SU-DHL-6 (cell line): ENCODE data around the gene SCLY.

Experiments used
- H2AFZ ChIP-seq: fragments of 200-600 bp; sonication (generic); 2 replicates; pipeline ENCODE4 v1.6.1; 2014; ENCODE audit warnings: low read depth, mild to moderate bottlenecking, moderate library complexity, mixed read lengths, antibody characterized with exemption, low read length; ENCODE audit not compliant: severe bottlenecking
- H3F3A ChIP-seq: fragments of 200-600 bp; shearing (Covaris generic); 2 replicates; pipeline ENCODE4 v1.6.0; 2016; ENCODE audit warnings: antibody characterized with exemption, mild to moderate bottlenecking; ENCODE audit not compliant: insufficient read depth
- H3K27ac ChIP-seq: fragments of 200-600 bp; sonication (generic); 2 replicates; pipeline ENCODE4 v1.5.1; 2016; ENCODE audit warnings: low read depth, mild to moderate bottlenecking, low read length, moderate library complexity, mixed read lengths
- H3K27me3 ChIP-seq: fragments of 200-600 bp; sonication (generic), shearing (Covaris generic); 2 replicates; pipeline ENCODE4 v1.6.0; 2014; ENCODE audit warnings: mild to moderate bottlenecking, low read length
- H3K36me3 ChIP-seq: fragments of 200-600 bp; sonication (generic); 2 replicates; pipeline ENCODE4 v1.6.1; 2014; ENCODE audit warnings: mild to moderate bottlenecking, low read length, mixed read lengths
- H3K4me2 ChIP-seq: fragments of 300-600, 200-600 bp; shearing (Covaris generic), sonication (generic); 2 replicates; pipeline ENCODE4 v1.6.0; 2014; ENCODE audit warnings: low read length, low read depth, mild to moderate bottlenecking; ENCODE audit not compliant: poor library complexity, severe bottlenecking
- H3K4me3 ChIP-seq: fragments of 200-600 bp; sonication (generic); 2 replicates; pipeline ENCODE4 v1.5.1; 2014; ENCODE audit warnings: antibody characterized with exemption, low read length, mild to moderate bottlenecking, mixed read lengths; ENCODE audit not compliant: insufficient read depth, poor library complexity, severe bottlenecking
- H3K79me2 ChIP-seq: fragments of 200-600 bp; sonication (generic); 2 replicates; pipeline ENCODE4 v1.6.1; 2014; ENCODE audit warnings: mild to moderate bottlenecking, low read length, moderate library complexity; ENCODE audit not compliant: insufficient read depth
- H3K9ac ChIP-seq: fragments of 200-600 bp; sonication (generic); 2 replicates; pipeline ENCODE4 v1.7.0; 2014; ENCODE audit warnings: mild to moderate bottlenecking, low read length
- H3K9me2 ChIP-seq: fragments of 200-600 bp; sonication (generic); replicated peaks from 2 replicates; pipeline ENCODE4 v1.6.1; 2014; ENCODE audit warnings: low read length; ENCODE audit not compliant: insufficient read depth
- H3K9me3 ChIP-seq: fragments of 200-600 bp; sonication (generic); 2 replicates; pipeline ENCODE4 v1.6.1; 2014; ENCODE audit warnings: low read length, mixed read lengths; ENCODE audit not compliant: insufficient read depth
- H4K20me1 ChIP-seq: fragments of 200-600 bp; sonication (generic); 2 replicates; pipeline ENCODE4 v1.6.1; 2014; ENCODE audit warnings: low read depth, mild to moderate bottlenecking, antibody characterized with exemption, low read length, moderate library complexity, mixed read lengths
- EZH2phosphoT487 ChIP-seq: fragments of 200-600 bp; sonication (generic), shearing (Covaris generic); conservative IDR thresholded peaks from 2 replicates; pipeline ENCODE4 v1.6.1; 2018; ENCODE audit warnings: mild to moderate bottlenecking, antibody characterized with exemption, low read length, moderate library complexity, mixed read lengths
- TF ChIP-seq, protein P1 (sequence below): fragments of 200-600 bp; sonication (generic); IDR thresholded peaks from one replicate; pipeline ENCODE4 v1.5.1; 2017; ENCODE audit warnings: antibody characterized with exemption, mild to moderate bottlenecking, low read length, moderate library complexity; ENCODE audit not compliant: insufficient read depth, poor library complexity, severe bottlenecking

Gene SCLY

DNA sequence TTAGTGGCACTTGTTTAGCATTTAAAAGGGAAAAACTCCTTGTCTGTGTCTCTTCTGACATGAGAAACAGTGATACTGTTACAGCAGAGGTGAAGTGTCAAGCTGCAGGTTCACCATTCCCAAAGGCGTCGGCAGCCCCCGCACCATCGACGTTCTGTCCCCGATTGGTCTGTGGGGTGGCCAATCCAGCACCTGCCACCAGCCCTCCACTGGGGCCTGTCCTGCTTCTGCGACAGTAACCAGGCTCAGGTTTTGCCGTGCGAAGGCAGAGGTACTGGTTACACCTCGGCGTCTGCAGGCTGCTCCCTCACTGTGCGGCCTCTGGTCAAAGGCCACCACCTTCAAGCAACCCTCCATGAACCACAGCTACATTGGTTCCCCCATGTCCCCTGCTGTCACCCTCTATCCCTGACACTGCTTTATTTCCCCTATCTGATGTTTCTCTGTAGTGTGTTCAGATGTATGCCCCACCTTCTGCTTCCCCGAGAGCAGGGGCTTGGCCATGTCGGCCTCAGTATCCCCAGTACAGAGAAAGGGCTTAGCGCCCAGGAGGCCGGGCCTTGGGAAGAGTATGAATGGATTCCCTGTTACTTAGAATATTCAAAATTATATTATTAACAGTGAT lies 30.7 kb downstream of the SCLY start:
- Histone ChIP-seq H3F3A (no peaks in the 10 kb centered on the region), H3K4me3 (no peak overlapping the region), H2AFZ (no peak overlapping the region), H3K9me3 (no peaks in the 10 kb centered on the region), H3K4me2 (no peak overlapping the region), H3K79me2 (no peaks in the 10 kb centered on the region), H3K27me3 (no peaks in the 10 kb centered on the region), H3K36me3 (no peaks in the 10 kb centered on the region), H3K9ac (no peak overlapping the region), H4K20me1 (no peaks in the 10 kb centered on the region), H3K27ac (no peak overlapping the region), H3K9me2 (no peaks in the 10 kb centered on the region)
- TF ChIP-seq, protein P1, sequence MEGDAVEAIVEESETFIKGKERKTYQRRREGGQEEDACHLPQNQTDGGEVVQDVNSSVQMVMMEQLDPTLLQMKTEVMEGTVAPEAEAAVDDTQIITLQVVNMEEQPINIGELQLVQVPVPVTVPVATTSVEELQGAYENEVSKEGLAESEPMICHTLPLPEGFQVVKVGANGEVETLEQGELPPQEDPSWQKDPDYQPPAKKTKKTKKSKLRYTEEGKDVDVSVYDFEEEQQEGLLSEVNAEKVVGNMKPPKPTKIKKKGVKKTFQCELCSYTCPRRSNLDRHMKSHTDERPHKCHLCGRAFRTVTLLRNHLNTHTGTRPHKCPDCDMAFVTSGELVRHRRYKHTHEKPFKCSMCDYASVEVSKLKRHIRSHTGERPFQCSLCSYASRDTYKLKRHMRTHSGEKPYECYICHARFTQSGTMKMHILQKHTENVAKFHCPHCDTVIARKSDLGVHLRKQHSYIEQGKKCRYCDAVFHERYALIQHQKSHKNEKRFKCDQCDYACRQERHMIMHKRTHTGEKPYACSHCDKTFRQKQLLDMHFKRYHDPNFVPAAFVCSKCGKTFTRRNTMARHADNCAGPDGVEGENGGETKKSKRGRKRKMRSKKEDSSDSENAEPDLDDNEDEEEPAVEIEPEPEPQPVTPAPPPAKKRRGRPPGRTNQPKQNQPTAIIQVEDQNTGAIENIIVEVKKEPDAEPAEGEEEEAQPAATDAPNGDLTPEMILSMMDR, result no peak
- no peak for TF ChIP-seq EZH2phosphoT487

- Histone ChIP-seq H3K4me3 (no peak overlapping the region), H3K9me3 (no peaks in the 10 kb centered on the region), H4K20me1 (no peaks in the 10 kb centered on the region), H3F3A (no peaks in the 10 kb centered on the region), H3K9me2 (no peaks in the 10 kb centered on the region), H3K79me2 (no peaks in the 10 kb centered on the region), H2AFZ (no peak overlapping the region), H3K27ac (no peak overlapping the region), H3K27me3 (no peaks in the 10 kb centered on the region), H3K4me2 (no peak overlapping the region), H3K9ac (no peak overlapping the region), H3K36me3 (no peaks in the 10 kb centered on the region)
- TF ChIP-seq, protein P1, result no peak
- TF ChIP-seq EZH2phosphoT487, result no peak
These were observed 31.8 kb downstream of the SCLY start for GRCh38 chr2:238092486-238093035.

- H3K4me3 ChIP-seq, result no peak overlapping the region
- no peaks in the 10 kb centered on the region for H3F3A ChIP-seq
- H2AFZ ChIP-seq, result no peak overlapping the region
- H3K9me2 ChIP-seq, result no peaks in the 10 kb centered on the region
- no peak overlapping the region for H3K4me2 ChIP-seq
- no peaks in the 10 kb centered on the region for H4K20me1 ChIP-seq
- TF ChIP-seq EZH2phosphoT487, result no peak
- TF ChIP-seq, protein P1, result no peak
- H3K36me3 ChIP-seq, result no peaks in the 10 kb centered on the region
- H3K27me3 ChIP-seq, result no peaks in the 10 kb centered on the region
- no peaks in the 10 kb centered on the region for H3K9me3 ChIP-seq
- H3K27ac ChIP-seq, result no peak overlapping the region
- no peaks in the 10 kb centered on the region for H3K79me2 ChIP-seq
- no peak overlapping the region for H3K9ac ChIP-seq
These were observed 32.7 kb downstream of the SCLY start for GRCh38 chr2:238093181-238094140.
